ENCODE measurements around the gene UBE2L3. TPM values are rescaled to one million over a fixed set of nuclear protein-coding genes. Genes with fewer than 3 reads are reported as not detected.

The UBE2L3 gene
- polyA plus RNA-seq, 1 of the 3 experiments (the other 2 are of a cell fraction), result 41.2 TPM

DNA sequence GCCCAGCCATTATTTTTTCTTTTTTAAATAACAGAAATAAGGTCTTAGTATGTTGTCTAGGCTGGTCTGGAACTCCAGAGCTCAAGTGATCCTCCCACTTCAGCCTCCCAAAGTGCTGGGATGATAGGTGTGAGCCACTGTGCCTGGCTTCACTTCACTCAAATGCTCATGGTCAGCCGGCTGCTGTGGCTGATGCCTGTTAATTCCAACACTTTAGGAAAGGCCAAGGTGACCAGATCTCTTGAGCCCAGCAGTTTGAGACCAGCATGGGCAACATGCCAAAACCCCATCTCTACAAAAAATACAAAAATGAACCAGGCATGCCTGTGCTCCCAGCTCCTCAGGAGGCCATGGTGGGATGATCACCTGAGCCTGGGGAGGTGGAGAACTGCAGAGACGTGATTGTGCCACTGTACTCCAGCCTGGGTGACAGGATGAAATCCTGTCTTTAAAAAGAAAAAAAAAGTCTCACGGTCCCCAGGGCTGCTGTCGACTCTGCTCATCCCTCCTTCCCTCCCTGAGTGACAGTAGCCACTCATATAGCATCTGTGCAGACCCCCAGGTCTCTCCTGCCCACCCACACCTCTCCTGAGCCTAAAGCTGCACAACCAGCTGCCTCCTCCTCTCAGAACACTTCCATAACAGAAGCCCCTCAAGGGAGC, 58.7 kb downstream of the UBE2L3 start:
- H3K27me3 ChIP-seq (ENCODE audit: insufficient read depth), result no peaks in the 10 kb centered on the region
- TF ChIP-seq POLR2AphosphoS5 (IDR thresholded peaks at IDR 0.05; ENCODE audit: low read depth, low read length), result peak; percentile 46; the same call in 1 of the 2 replicates
- TF ChIP-seq RXRA (IDR thresholded peaks at IDR 0.05; ENCODE audit: borderline replicate concordance, low read depth), result no peak
- H3K4me3 ChIP-seq (ENCODE audit: low read depth in 2 of 2, low read length in 1 of 2), result no peak overlapping the region
- H4K20me1 ChIP-seq (ENCODE audit: insufficient read depth), result peaks cover 69% of the 10 kb centered on the region
- H3K79me2 ChIP-seq (ENCODE audit: insufficient read depth), result peaks cover 66% of the 10 kb centered on the region; the same call in 1 of the 2 replicates
- H3K9ac ChIP-seq, result no peak overlapping the region
- peaks cover 6 to 19% of the 10 kb centered on the region in 2 experiments; a peak in 1 of 4 replicates for H3K4me1 ChIP-seq (ENCODE audit: control insufficient read depth in 1 of 2, insufficient read depth in 2 of 2, low read depth in 1 of 2, low read length in 1 of 2)
- no peaks in the 10 kb centered on the region for H3K9me2 ChIP-seq
- no peak overlapping the region for H3K4me2 ChIP-seq
- peaks cover 23% of the 10 kb centered on the region for H3F3A ChIP-seq (replicated peaks; ENCODE audit: insufficient read depth)
- peaks cover 11 to 36% of the 10 kb centered on the region in 2 experiments for H3K36me3 ChIP-seq (replicated peaks in 1 of 2; ENCODE audit: control insufficient read depth in 1 of 2, insufficient read depth in 2 of 2, low read length in 1 of 2)
- 94% methylated on average over 2 of the region's 4 CpGs for WGBS (ENCODE audit: low lambda C conversion rate)
- CTCF ChIA-PET, result interaction anchor here (1.2 to 11.2 kb wide), 4 partner anchors 12 to 32 kb away, joined by 3 to 145 read pairs (median 32); partner anchors contain the start of gene SDF2L1
- no peaks in the 10 kb centered on the region for H3K9me3 ChIP-seq
- DNase-seq, result no peak
- POLR2A ChIA-PET, result no interaction called here
- H3K27ac ChIP-seq (ENCODE audit: low read depth in 2 of 2, low read length in 1 of 2), result no peak overlapping the region
- no peak overlapping the region for H2AFZ ChIP-seq (ENCODE audit: low read depth)

DNA sequence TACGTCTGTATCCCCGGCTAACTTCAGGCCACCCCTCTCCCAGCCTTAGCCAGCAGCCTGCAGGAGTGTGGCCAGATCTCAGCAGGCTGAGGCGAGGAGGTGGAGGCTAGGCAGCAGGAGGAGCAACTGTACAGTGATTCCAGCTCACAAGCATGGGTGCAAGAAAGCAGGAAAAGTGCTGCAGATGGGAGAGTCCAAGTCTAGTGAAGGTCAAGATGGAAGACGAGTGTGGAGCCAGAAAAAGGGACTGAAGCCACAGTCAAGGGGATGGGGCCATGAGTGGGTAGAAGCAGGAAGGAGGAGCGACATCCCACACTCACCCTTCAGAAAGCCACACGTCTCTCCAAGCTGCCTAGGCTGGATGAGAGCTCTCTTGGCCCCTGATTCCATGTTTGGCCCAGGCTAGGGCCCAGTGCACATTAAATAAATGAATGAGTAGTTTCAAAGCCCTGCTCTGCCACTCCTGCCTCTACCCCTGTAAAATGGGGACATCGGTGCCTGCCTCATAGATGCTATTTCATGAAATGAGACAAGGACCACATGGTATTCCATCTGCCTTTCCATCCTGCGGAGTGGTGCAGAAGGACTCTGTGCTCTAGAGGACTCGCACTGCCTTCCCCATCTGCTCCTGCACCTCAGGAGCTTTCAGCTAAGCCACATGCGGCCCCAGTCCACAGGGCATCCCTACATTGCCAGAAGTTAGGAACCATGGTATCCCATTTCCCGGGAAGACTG, 59.4 kb downstream of the UBE2L3 start:
- Histone ChIP-seq H3F3A (replicated peaks; ENCODE audit: insufficient read depth) (peaks cover 23% of the 10 kb centered on the region), H3K4me1 (ENCODE audit: control insufficient read depth in 1 of 2, insufficient read depth in 2 of 2, low read depth in 1 of 2, low read length in 1 of 2) (peaks cover 6 to 19% of the 10 kb centered on the region in 2 experiments; a peak in 1 of 4 replicates), H3K9me2 (no peaks in the 10 kb centered on the region), H3K9me3 (no peaks in the 10 kb centered on the region), H3K79me2 (ENCODE audit: insufficient read depth) (peaks cover 59% of the 10 kb centered on the region; the same call in 1 of the 2 replicates), H2AFZ (ENCODE audit: low read depth) (no peak overlapping the region), H4K20me1 (ENCODE audit: insufficient read depth) (peaks cover 66% of the 10 kb centered on the region), H3K4me2 (no peak overlapping the region), H3K4me3 (ENCODE audit: low read depth in 2 of 2, low read length in 1 of 2) (no peak overlapping the region), H3K27ac (ENCODE audit: low read depth in 2 of 2, low read length in 1 of 2) (no peak overlapping the region), H3K9ac (no peak overlapping the region), H3K36me3 (replicated peaks in 1 of 2; ENCODE audit: control insufficient read depth in 1 of 2, insufficient read depth in 2 of 2, low read length in 1 of 2) (peaks cover 8 to 34% of the 10 kb centered on the region in 2 experiments), H3K27me3 (ENCODE audit: insufficient read depth) (no peaks in the 10 kb centered on the region)
- TF ChIP-seq POLR2AphosphoS5 (IDR thresholded peaks at IDR 0.05; ENCODE audit: low read depth, low read length), result peak; percentile 25; the same call in 1 of the 2 replicates
- TF ChIP-seq, protein P1, sequence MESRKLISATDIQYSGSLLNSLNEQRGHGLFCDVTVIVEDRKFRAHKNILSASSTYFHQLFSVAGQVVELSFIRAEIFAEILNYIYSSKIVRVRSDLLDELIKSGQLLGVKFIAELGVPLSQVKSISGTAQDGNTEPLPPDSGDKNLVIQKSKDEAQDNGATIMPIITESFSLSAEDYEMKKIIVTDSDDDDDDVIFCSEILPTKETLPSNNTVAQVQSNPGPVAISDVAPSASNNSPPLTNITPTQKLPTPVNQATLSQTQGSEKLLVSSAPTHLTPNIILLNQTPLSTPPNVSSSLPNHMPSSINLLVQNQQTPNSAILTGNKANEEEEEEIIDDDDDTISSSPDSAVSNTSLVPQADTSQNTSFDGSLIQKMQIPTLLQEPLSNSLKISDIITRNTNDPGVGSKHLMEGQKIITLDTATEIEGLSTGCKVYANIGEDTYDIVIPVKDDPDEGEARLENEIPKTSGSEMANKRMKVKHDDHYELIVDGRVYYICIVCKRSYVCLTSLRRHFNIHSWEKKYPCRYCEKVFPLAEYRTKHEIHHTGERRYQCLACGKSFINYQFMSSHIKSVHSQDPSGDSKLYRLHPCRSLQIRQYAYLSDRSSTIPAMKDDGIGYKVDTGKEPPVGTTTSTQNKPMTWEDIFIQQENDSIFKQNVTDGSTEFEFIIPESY (IDR thresholded peaks at IDR 0.05; ENCODE audit: borderline replicate concordance, low read depth), result no peak
- POLR2A ChIA-PET, result no interaction called here
- no peak for DNase-seq
- CTCF ChIA-PET, result interaction anchor here (1.2 to 11.2 kb wide), 5 partner anchors 13 to 33 kb away, joined by 3 to 145 read pairs (median 19); partner anchors contain the start of gene SDF2L1
- WGBS (ENCODE audit: low lambda C conversion rate), result 98% methylated on average over 10 of the region's 11 CpGs
